K562 (cell line): ENCODE data around the gene DIRAS3. TPM values are rescaled to one million over a fixed set of nuclear protein-coding genes. Genes with fewer than 3 reads are reported as not detected.

Experiments used
- ATAC-seq: fragments of 200-7000 bp; cut with Tn5 transposase; 3 replicates; pipeline ENCODE4 v1.9.1; 2020; ENCODE audit warnings: moderate library complexity
- BruUV-seq: library from RNA; stranded (reverse); fragments of 400-500 nt; replicated peaks from 2 replicates; lab custom pipeline; 2021; lab: Mats Ljungman, UMichigan
- CTCF ChIA-PET: fragments of 300-600 bp; formaldehyde crosslinking; extraction: SDS; loops from one replicate; lab custom pipeline; 2021; ENCODE audit warnings: low intra/inter-chr PET ratio; lab: Yijun Ruan, JAX
- POLR2A ChIA-PET: fragments of 300-600, 350-650 bp; sonication (Branson Sonifier 250); formaldehyde crosslinking; extraction: SDS; loops from one replicate; lab custom pipeline; 2021; ENCODE audit warnings: antibody characterized with exemption, inconsistent platforms; lab: Yijun Ruan, JAX
- DNase-seq, 4 experiments: peaks; one replicate each; pipeline versions ENCODE4 v3.0.0 to v3.0.0-alpha.2; 2011 to 2018; ENCODE audit warnings: low spot score in 3 of 4, mixed read lengths in 3 of 4; ENCODE audit errors: extremely low read depth in 1 of 4
- FAIRE-seq: peaks from 2 replicates; lab custom pipeline; 2011; peaks lifted over from hg19 to GRCh38; lab: Jason Lieb, UNC
- H2AFZ ChIP-seq: 2 replicates; pipeline ENCODE4 v1.6.0; 2011; ENCODE audit warnings: low read depth, low read length, control low read depth, inconsistent platforms
- H3K27ac ChIP-seq: fragments of 200-600 bp; 3 replicates; pipeline ENCODE4 v1.8.0; 2011; ENCODE audit warnings: low read depth, mild to moderate bottlenecking, control low read depth, inconsistent platforms, low read length, moderate library complexity, mixed read lengths; ENCODE audit errors: extremely low read depth
- H3K27me3 ChIP-seq, 2 experiments: fragments of 300-600 bp in 1 of 2; 2 replicates in 1 of 2; 3 replicates in 1 of 2; pipeline versions ENCODE4 v1.6.0 to v1.8.0; 2011; ENCODE audit warnings: inconsistent platforms in 2 of 2, low read length in 2 of 2, mild to moderate bottlenecking in 1 of 2, mixed read lengths in 1 of 2, moderate library complexity in 1 of 2; ENCODE audit not compliant: control insufficient read depth in 2 of 2, insufficient read depth in 2 of 2
- H3K36me3 ChIP-seq: fragments of 300-600 bp; 3 replicates; pipeline ENCODE4 v1.8.0; 2011; ENCODE audit warnings: mild to moderate bottlenecking, low read length, inconsistent platforms; ENCODE audit not compliant: control insufficient read depth, insufficient read depth
- H3K4me1 ChIP-seq, 2 experiments: fragments of 200-600 bp in 1 of 2; replicated peaks in 1 of 2; 2 replicates in 1 of 2; 3 replicates in 1 of 2; pipeline versions ENCODE4 v1.5.1 to v1.8.0; 2011; ENCODE audit warnings: inconsistent platforms in 2 of 2, low read length in 2 of 2, mild to moderate bottlenecking in 1 of 2, mixed read lengths in 1 of 2, moderate library complexity in 1 of 2; ENCODE audit not compliant: control insufficient read depth in 2 of 2, insufficient read depth in 2 of 2
- H3K4me2 ChIP-seq: 2 replicates; pipeline ENCODE4 v1.6.1; 2011; ENCODE audit warnings: low read length, control low read depth, inconsistent platforms, mixed read lengths; ENCODE audit not compliant: insufficient read depth
- H3K4me3 ChIP-seq: fragments of 200-600 bp; sonication (generic), shearing (Covaris generic); 2 replicates; pipeline ENCODE4 v1.5.1; 2016; ENCODE audit warnings: control low read depth, inconsistent platforms
- H3K79me2 ChIP-seq: fragments of 200-600 bp; 3 replicates; pipeline ENCODE4 v1.8.0; 2011; ENCODE audit warnings: low read length, inconsistent platforms; ENCODE audit not compliant: control insufficient read depth, insufficient read depth
- H3K9ac ChIP-seq, 2 experiments: 2 replicates each; pipeline versions ENCODE4 v1.6.0 to v1.6.1; 2011; ENCODE audit warnings: low read depth in 2 of 2, low read length in 2 of 2, control low read depth in 1 of 2, inconsistent platforms in 1 of 2, mild to moderate bottlenecking in 1 of 2, mixed read lengths in 1 of 2; ENCODE audit not compliant: insufficient read depth in 1 of 2
- H3K9me1 ChIP-seq: one replicate; pipeline ENCODE4 v1.6.0; 2011; ENCODE audit warnings: inconsistent platforms, mild to moderate bottlenecking, low read length, moderate library complexity; ENCODE audit not compliant: control insufficient read depth, insufficient read depth
- H3K9me3 ChIP-seq: replicated peaks from 2 replicates; pipeline ENCODE4 v1.5.1; 2011; ENCODE audit warnings: low read depth, low read length, inconsistent platforms; ENCODE audit not compliant: control insufficient read depth, insufficient read depth
- H4K20me1 ChIP-seq: replicated peaks from 2 replicates; pipeline ENCODE4 v1.6.1; 2011; ENCODE audit warnings: low read length, inconsistent platforms, mixed read lengths; ENCODE audit not compliant: control insufficient read depth, insufficient read depth
- CTCF ChIP-seq, 3 experiments: IDR thresholded peaks in 2 of 3; conservative IDR thresholded peaks in 1 of 3; 2 replicates each; pipeline ENCODE4 v1.5.1; 2011 to 2012; ENCODE audit warnings: low read length in 3 of 3, mild to moderate bottlenecking in 3 of 3, control low read depth in 2 of 3, improper control_type of control experiment in 1 of 3, inconsistent platforms in 1 of 3, low read depth in 1 of 3, mixed read lengths in 1 of 3, moderate library complexity in 1 of 3; ENCODE audit not compliant: insufficient read depth in 2 of 3
- FOXP4 ChIP-seq: sonication (generic); formaldehyde crosslinking; IDR thresholded peaks from 2 replicates; pipeline ENCODE4 v1.8.0; 2022; ENCODE audit warnings: mild to moderate bottlenecking, missing genetic modification reagents, borderline replicate concordance
- MGA ChIP-seq: fragments of 450-650 bp; IDR thresholded peaks from 2 replicates; pipeline ENCODE4 v1.6.1; 2016; ENCODE audit warnings: mild to moderate bottlenecking, moderate library complexity
- NFXL1 ChIP-seq: fragments of 450-650 bp; formaldehyde crosslinking; IDR thresholded peaks from 2 replicates; pipeline ENCODE4 v1.4.0; 2021; ENCODE audit warnings: mild to moderate bottlenecking
- TBP ChIP-seq: optimal IDR thresholded peaks from 2 replicates; pipeline ENCODE3; 2011; ENCODE audit warnings: low read depth, low read length, improper control_type of control experiment
- ZNF134 ChIP-seq: fragments of 250-450 bp; sonication (Bioruptor Pico); conservative IDR thresholded peaks from 2 replicates; pipeline ENCODE4 v1.4.0; 2020
- WGBS: fragments of 100-300 bp; shearing (Covaris generic); methylation state at CpG from one replicate; pipeline ENCODE4 v1.1.6; 2016; ENCODE audit warnings: low coverage, mixed read lengths; ENCODE audit not compliant: insufficient coverage; ENCODE audit errors: missing lambda C conversion rate; 5-methylcytosine and 5-hydroxymethylcytosine counted together
- in situ Hi-C: fragments of 300-500 bp; cut with MboI; formaldehyde crosslinking; loops from 4 replicates; pipeline ENCODE4 v1.15.0; 2018; ENCODE audit warnings: inconsistent platforms, mixed read lengths
- intact Hi-C: fragments of 100-400 bp; cut with micrococcal nuclease; formaldehyde crosslinking; loops from 2 replicates; pipeline ENCODE4 v1.14.2; 2022
- polyA plus RNA-seq, 8 experiments: library from polyadenylated mRNA; depleted of rRNA in 4 of 8; stranded (reverse) in 5 of 8; unstranded in 3 of 8; fragments of >200 nt; fragmentation: Nextera tagmentation in 2 of 8; fragmentation: Illumina TruSeq in 1 of 8; extraction: Ambion mirVana in 2 of 8; extraction: Trizol in 1 of 8; gene quantifications; 2 replicates each; pipeline versions ENCODE4 v1.2.1 to v1.2.3, GENCODE V29; 2011 to 2014; ENCODE audit warnings: inconsistent platforms in 1 of 8, missing spikeins in 1 of 8
- total RNA-seq, 7 experiments: library from RNA; depleted of rRNA in 6 of 7; stranded (reverse); fragments of >200 nt in 6 of 7; fragmentation: Illumina TruSeq in 2 of 7; extraction: Trizol in 2 of 7; gene quantifications; 2 replicates each; pipeline versions ENCODE4 v1.2.1 to v1.2.3, GENCODE V29; 2011 to 2021; ENCODE audit warnings: low replicate concordance in 1 of 7

Gene DIRAS3
- total and polyA plus RNA-seq, 9 of the 15 experiments (the other 6 are each of a cell fraction or from before 2014, with no cell fraction given) = 7.9 to 96.1 (median 41.7) TPM

GRCh38 chr1:68046423-68046822 lies 4.0 kb downstream of the DIRAS3 start:
- Histone ChIP-seq H3K9me1 (no peaks in the 10 kb centered on the region), H3K9ac (peak overlapping the region; percentile 58 to 82; a peak in 3 of 4 replicates), H2AFZ (peak overlapping the region; percentile 98), H3K36me3 (no peaks in the 10 kb centered on the region), H3K27ac (peak overlapping the region; percentile 36; the same call in 2 of the 3 replicates), H3K27me3 (peaks cover 3 to 16% of the 10 kb centered on the region in 2 experiments; a peak in 4 of 5 replicates), H3K4me3 (peak overlapping the region; percentile 35), H3K79me2 (no peaks in the 10 kb centered on the region), H3K4me2 (peak overlapping the region; percentile 90), H3K9me3 (no peaks in the 10 kb centered on the region), H4K20me1 (no peaks in the 10 kb centered on the region), H3K4me1 (peaks cover 3 to 21% of the 10 kb centered on the region in 2 experiments)
- intact Hi-C loops (no loop called here), in situ Hi-C loops (no loop called here)
- FAIRE-seq = no peak
- DNase-seq = peak in 1 of 4 experiments; percentile 28
- ChIA-PET CTCF (no interaction called here), POLR2A (no interaction called here)
- WGBS = 16% methylated on average over 8 of the region's 8 CpGs
- ATAC-seq = peak; percentile 59
- TSS peak; percentile 50 for BruUV-seq
- TF ChIP-seq CTCF (IDR thresholded peaks at IDR 0.05 in 2 of 3, conservative IDR thresholded peaks at IDR 0.05 in 1 of 3; ENCODE audit: insufficient read depth in 2 of 3, low read depth in 1 of 3, low read length in 3 of 3) (peak in 2 of 3 experiments; percentile 27; a peak in 1 of 6 replicates), NFXL1 (CRISPR knock-in tag) (no peak), FOXP4 (CRISPR knock-in tag) (no peak), ZNF134 (CRISPR knock-in tag) (0 out of 2 replicates have a peak, but pooled peaks have one; percentile 17), TBP (no peak), MGA (peak; percentile 50; the same call in 1 of the 2 replicates)
